Heart right ventricle (tissue), 16 donors: ENCODE data around the gene KMO. TPM values are rescaled to one million over a fixed set of nuclear protein-coding genes. Genes with fewer than 3 reads are reported as not detected.

Experiments used
- ATAC-seq, 8 donors: fragments of 200-7000 bp; cut with Tn5 transposase; one replicate each; pipeline ENCODE4 v1.9.1; 2020; ENCODE audit warnings: mild to moderate bottlenecking in 8 of 8, moderate library complexity in 8 of 8, moderate number of reproducible peaks in 1 of 8
- DNase-seq, 2 donors: peaks; one replicate each; pipeline ENCODE4 v3.0.0-alpha.2; 2020
- H3K27ac ChIP-seq, 10 donors: fragments of 200-600 bp; sonication (generic) in 2 of 10; one replicate each; pipeline versions ENCODE4 v1.5.0 to v1.8.0; 2020 to 2022; ENCODE audit warnings: mild to moderate bottlenecking in 3 of 10
- H3K27me3 ChIP-seq, 7 donors: fragments of 200-600 bp; one replicate each; pipeline ENCODE4 v1.8.0; 2021 to 2022; ENCODE audit warnings: mild to moderate bottlenecking in 2 of 7
- H3K36me3 ChIP-seq, 9 donors: fragments of 200-600 bp; sonication (generic) in 1 of 9; one replicate each; pipeline versions ENCODE4 v1.5.0 to v1.8.0; 2020 to 2022; ENCODE audit warnings: mild to moderate bottlenecking in 2 of 9
- H3K4me1 ChIP-seq, 9 donors: fragments of 200-600 bp; sonication (generic) in 1 of 9; one replicate each; pipeline versions ENCODE4 v1.5.0 to v1.8.0; 2020 to 2022; ENCODE audit warnings: mild to moderate bottlenecking in 4 of 9
- H3K4me3 ChIP-seq, 10 donors: fragments of 200-600 bp; sonication (generic) in 2 of 10; one replicate each; pipeline versions ENCODE4 v1.5.0 to v1.8.0; 2020 to 2022; ENCODE audit warnings: mild to moderate bottlenecking in 7 of 10, moderate library complexity in 2 of 10
- H3K9me3 ChIP-seq, 11 donors: fragments of 200-600 bp in 10 of 11; sonication (generic) in 2 of 11; one replicate each; pipeline versions ENCODE4 v1.5.0 to v1.8.0; 2013 to 2022; ENCODE audit warnings: mild to moderate bottlenecking in 2 of 11, control low read depth in 1 of 11, moderate library complexity in 1 of 11
- CTCF ChIP-seq, 9 donors: fragments of 200-600 bp; sonication (generic) in 2 of 9; IDR thresholded peaks; one replicate each; pipeline versions ENCODE4 v1.5.0 to v1.8.0; 2021 to 2022; ENCODE audit warnings: antibody characterized with exemption in 9 of 9, mild to moderate bottlenecking in 5 of 9, moderate library complexity in 1 of 9
- WGBS, 2 donors: extraction: QIAGEN DNeasy Blood & Tissue Kit; methylation state at CpG; one replicate each; pipeline ENCODE4 v1.1.7; 2013; ENCODE audit warnings: inconsistent platforms in 1 of 2; 5-methylcytosine and 5-hydroxymethylcytosine counted together
- intact Hi-C, 10 donors: fragments of 100-400 bp; cut with DNase I; formaldehyde crosslinking; loops; one replicate each; pipeline versions ENCODE4 v1.11.1 to v1.14.2; 2022
- polyA plus RNA-seq, 2 donors: library from polyadenylated mRNA; stranded (reverse); fragments of 200-250 nt; gene quantifications; one replicate each; pipeline ENCODE4 v1.2.3, GENCODE V29; 2013
- total RNA-seq, 10 donors: library from RNA; stranded (reverse); fragmentation: NEBNext Ultra II Directional in 3 of 10; extraction: Animal tissue kit (Norgen Biotek cat#: 25700) in 3 of 10; gene quantifications; one replicate each; pipeline versions ENCODE4 v1.2.1 to v1.2.4, GENCODE V29; 2021 to 2023
- donor health status: Arrhythmogenic right ventricular cardiomyopathy.
- donor health status: ischemic (EF 13 %, LVEDD 7.1; RV severe dilation, severe dysfunction).
- donor health status: healthy with polysubstance abuse.
- donor health status: DM: no; HTN: yes; CAD: no.
- donor health status: DM: no; HTN: no; CAD: no.
- donor health status: ischemic (EF 25% LVEDD 6.9; RV normal size, moderate dysfunction).
- donor health status: ischemic (EF 25% LVEDD 5.7; RV mildly dilated, moderate dysfunction).
- donor health status: healthy.
- donor health status: DM: yes; HTN: yes; CAD: no.
- donor health status: Ischemic cardiomyopathy.
- donor health status: ischemic (EF 35%, LVEDD 5.7; RV mildly dilated, moderate dysfunction).
- donor health status: nonischemic (EF 11% LVEDD 7.7; RV severe dilation, severe dysfunction).
- donor health status: DM: yes; HTN: yes; CAD: no.
- donor health status: PGD.
- donor health status: ischemic (EF 29% LVEDD 5.4; RV normal size, mild dysfunction).
- donor health status: nonischemic (EF 23%, LVEDD 6.1; RV moderate dilation, normal function).

The KMO gene
- total and polyA plus RNA-seq, 12 donors, result 0.05 to 1.4 (median 0.29) TPM; not detected in 4

GRCh38 chr1:241586905-241587512 is 54.8 kb downstream of the KMO start:
- H3K27ac ChIP-seq, result no peak overlapping the region
- DNase-seq (no peak), ATAC-seq (no peak)
- no peaks in the 10 kb centered on the region for H3K4me1 ChIP-seq
- 78 to 80% methylated on average over 14 of the region's 14 CpGs for WGBS, 2 donors
- no peaks in the 10 kb centered on the region for H3K9me3 ChIP-seq
- intact Hi-C loops, result no loop called here
- no peak for TF ChIP-seq CTCF (IDR thresholded peaks at IDR 0.05)
- H3K4me3 ChIP-seq, result no peak overlapping the region
- H3K27me3 ChIP-seq, result no peaks in the 10 kb centered on the region
- H3K36me3 ChIP-seq, result no peaks in the 10 kb centered on the region

GRCh38 chr1:241589521-241589920 is 57.3 kb downstream of the KMO start:
- H3K27ac ChIP-seq, result peak overlapping the region in 1 of 10 donors; percentile 49
- no peaks in the 10 kb centered on the region for H3K4me1 ChIP-seq
- TF ChIP-seq CTCF (IDR thresholded peaks at IDR 0.05), result no peak
- ATAC-seq (no peak), DNase-seq (no peak)
- H3K36me3 ChIP-seq, result peaks cover 0 to 9% (median 0%) of the 10 kb centered on the region in 9 donors
- WGBS, 2 donors, result 88 to 93% methylated on average over 7 of the region's 7 CpGs
- no peaks in the 10 kb centered on the region for H3K27me3 ChIP-seq
- intact Hi-C loops, result no loop called here
- no peak overlapping the region for H3K4me3 ChIP-seq
- H3K9me3 ChIP-seq, result no peaks in the 10 kb centered on the region

- Histone ChIP-seq H3K36me3 (peaks cover 0 to 16% (median 0%) of the 10 kb centered on the region in 9 donors), H3K9me3 (no peaks in the 10 kb centered on the region), H3K4me3 (no peak overlapping the region), H3K27me3 (no peaks in the 10 kb centered on the region), H3K27ac (no peak overlapping the region), H3K4me1 (no peaks in the 10 kb centered on the region)
- intact Hi-C loops, result no loop called here
- 62 to 63% methylated on average over 4 of the region's 4 CpGs for WGBS, 2 donors
- no peak for ATAC-seq
- no peak for TF ChIP-seq CTCF (IDR thresholded peaks at IDR 0.05)
- no peak for DNase-seq
Observed at GRCh38 chr1:241590719-241591118, 58.5 kb downstream of the KMO start.

GRCh38 chr1:241591317-241591716 is 59.1 kb downstream of the KMO start:
- intact Hi-C loops, result no loop called here
- no peak for ATAC-seq
- no peak for DNase-seq
- Histone ChIP-seq H3K4me1 (no peaks in the 10 kb centered on the region), H3K36me3 (peaks cover 0 to 16% (median 0%) of the 10 kb centered on the region in 9 donors), H3K4me3 (no peak overlapping the region), H3K27me3 (no peaks in the 10 kb centered on the region), H3K27ac (no peak overlapping the region), H3K9me3 (no peaks in the 10 kb centered on the region)
- no peak for TF ChIP-seq CTCF (IDR thresholded peaks at IDR 0.05)
